Astrocyte of the spinal cord (primary cell): ENCODE measurements around the gene HAVCR1.

Source experiments
- DNase-seq: peaks from one replicate; pipeline ENCODE4 v3.0.0; 2011; ENCODE audit warnings: low read depth, low spot score
- H3K4me3 ChIP-seq: 2 replicates; pipeline ENCODE4 v1.5.1; 2011; ENCODE audit warnings: low read depth, mild to moderate bottlenecking, low read length, moderate library complexity
- in situ Hi-C: cut with HindIII; loops from 2 replicates; pipeline ENCODE4 v1.10.0; 2017; ENCODE audit warnings: low sequenced_read_pairs
- TF ChIP-seq, protein P1 (sequence below): IDR thresholded peaks from 2 replicates; pipeline ENCODE4 v1.5.1; 2012; ENCODE audit warnings: low read depth, mild to moderate bottlenecking, low read length, inconsistent platforms

Gene HAVCR1

DNA sequence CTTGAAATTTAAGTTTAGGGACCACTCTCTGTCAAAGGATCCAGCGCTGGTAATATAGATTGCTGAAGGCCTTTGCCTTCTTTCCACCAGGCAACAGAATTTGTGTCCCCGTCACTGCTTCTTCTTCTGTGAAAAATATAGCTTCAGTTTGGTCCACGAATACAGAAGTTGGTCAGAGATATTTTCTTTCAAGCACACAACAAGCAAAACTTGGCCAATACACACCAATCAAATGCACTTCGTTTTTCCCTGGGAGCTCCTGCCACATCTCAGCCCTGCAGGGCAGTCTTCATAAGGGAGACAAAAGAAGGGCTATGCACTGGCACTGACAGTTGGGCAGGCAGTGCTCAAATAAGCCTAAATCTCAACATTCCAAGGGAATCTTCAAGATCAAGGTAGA, 27.0 kb upstream of the HAVCR1 start:
- no peak for DNase-seq
- H3K4me3 ChIP-seq = no peak overlapping the region
- TF ChIP-seq, protein P1, sequence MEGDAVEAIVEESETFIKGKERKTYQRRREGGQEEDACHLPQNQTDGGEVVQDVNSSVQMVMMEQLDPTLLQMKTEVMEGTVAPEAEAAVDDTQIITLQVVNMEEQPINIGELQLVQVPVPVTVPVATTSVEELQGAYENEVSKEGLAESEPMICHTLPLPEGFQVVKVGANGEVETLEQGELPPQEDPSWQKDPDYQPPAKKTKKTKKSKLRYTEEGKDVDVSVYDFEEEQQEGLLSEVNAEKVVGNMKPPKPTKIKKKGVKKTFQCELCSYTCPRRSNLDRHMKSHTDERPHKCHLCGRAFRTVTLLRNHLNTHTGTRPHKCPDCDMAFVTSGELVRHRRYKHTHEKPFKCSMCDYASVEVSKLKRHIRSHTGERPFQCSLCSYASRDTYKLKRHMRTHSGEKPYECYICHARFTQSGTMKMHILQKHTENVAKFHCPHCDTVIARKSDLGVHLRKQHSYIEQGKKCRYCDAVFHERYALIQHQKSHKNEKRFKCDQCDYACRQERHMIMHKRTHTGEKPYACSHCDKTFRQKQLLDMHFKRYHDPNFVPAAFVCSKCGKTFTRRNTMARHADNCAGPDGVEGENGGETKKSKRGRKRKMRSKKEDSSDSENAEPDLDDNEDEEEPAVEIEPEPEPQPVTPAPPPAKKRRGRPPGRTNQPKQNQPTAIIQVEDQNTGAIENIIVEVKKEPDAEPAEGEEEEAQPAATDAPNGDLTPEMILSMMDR = no peak
- in situ Hi-C loops = no loop called here

DNA sequence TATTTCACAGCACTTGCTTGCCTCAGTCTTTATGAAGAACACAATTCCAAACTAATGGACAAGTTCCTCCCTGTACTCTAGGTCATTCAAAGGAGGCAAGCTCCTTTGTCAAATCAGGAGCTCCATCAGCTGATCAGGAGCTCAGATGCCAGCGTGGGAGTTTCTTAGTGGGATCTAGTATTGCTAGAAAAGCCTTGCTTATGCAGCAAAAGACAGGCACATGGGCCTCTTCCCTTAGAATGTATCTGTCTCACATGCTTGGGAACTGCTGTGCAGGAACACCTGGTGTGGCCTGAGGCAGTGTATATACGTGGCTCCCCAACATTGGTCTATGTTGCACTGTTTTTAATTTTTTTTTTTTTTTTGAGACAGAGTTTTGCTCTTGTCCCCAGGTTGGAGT, 21.4 kb upstream of the HAVCR1 start:
- in situ Hi-C loops = no loop called here
- DNase-seq = no peak
- TF ChIP-seq, protein P1 = no peak

DNA sequence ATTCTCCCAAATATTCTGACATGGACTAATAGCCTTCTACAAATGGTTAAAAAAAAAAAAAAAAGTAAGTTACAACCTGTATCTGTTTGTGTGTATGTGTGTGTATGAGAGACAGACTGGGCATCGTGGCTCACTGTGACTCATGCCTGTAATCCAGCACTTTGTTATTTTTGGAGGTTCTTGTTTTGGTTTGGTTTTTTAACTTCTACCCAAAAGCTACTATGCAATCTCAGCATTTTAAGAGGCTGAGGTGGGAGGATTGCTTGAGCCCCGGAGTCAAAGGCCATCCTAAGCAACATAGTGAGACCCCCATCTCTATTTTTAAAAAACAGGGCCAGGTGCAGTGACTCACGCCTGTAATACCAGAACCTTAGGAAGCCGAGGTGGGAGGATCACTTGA, 17.6 kb upstream of the HAVCR1 start:
- DNase-seq = peak; percentile 33
- TF ChIP-seq, protein P1 = no peak
- no peak overlapping the region for H3K4me3 ChIP-seq
- in situ Hi-C loops = no loop called here

More for the DNA sequence above, 21.4 kb upstream of the HAVCR1 start:
- no peak overlapping the region for H3K4me3 ChIP-seq

DNA sequence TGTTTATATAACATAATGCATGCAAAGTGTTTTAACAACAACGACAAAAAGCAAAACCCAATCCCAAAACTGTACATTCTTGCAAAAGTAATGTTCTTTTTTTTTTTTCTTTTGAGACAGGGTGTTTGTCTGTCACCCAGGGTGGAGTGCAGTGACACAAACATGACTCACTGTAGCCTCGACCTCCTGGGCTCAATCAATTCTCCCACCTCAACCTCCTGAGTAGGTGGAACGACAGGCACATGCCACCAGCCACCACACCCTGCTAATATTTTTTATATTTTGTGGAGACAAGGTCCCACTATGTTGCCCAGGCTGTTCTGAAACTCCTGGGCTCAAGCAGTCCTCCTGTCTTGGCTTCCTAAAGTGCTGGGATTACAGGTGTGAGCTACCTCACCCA, 13.6 kb upstream of the HAVCR1 start:
- in situ Hi-C loops = no loop called here
- TF ChIP-seq, protein P1 = no peak
- DNase-seq = no peak
- no peak overlapping the region for H3K4me3 ChIP-seq

DNA sequence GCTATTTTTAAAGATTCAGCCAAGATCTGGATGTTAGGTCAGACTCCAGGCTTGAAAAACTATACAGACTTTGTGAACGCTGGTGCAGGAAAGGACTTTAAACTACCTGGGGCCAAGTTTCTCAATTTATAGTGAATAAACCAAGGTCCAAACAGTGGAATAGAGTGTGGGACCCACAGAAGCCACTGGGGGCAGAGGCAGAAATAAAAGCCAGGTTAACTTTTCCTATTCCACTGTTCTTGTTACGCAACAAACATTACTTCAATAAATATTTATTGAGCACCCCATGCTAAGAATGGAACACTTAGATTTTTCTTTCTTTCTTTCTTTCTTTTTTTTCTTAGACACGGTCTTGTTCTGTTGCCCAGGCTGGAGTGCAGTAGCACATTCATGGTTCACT, 11.0 kb upstream of the HAVCR1 start:
- DNase-seq = no peak
- TF ChIP-seq, protein P1 = no peak
- no peak overlapping the region for H3K4me3 ChIP-seq
- in situ Hi-C loops = no loop called here

DNA sequence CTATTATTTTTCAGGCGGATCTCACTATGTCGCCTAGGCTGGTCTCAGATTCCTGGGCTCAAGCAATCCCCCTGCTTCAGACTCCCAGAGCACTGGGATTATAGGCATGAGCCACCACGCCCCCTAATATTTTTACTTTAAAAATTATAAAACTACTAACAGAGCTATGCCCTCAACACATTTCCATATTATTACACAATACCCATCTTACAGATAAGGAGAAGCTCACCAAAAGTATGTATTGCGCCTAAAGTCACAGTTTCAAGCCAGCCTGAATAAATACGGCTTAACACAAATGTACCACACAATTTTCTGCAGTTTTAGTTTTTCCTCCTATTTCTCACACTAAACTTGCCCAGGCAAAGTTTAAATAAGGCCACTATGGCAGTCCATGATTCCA, 9.9 kb upstream of the HAVCR1 start:
- DNase-seq = no peak
- H3K4me3 ChIP-seq = no peak overlapping the region
- in situ Hi-C loops = no loop called here
- TF ChIP-seq, protein P1 = no peak

DNA sequence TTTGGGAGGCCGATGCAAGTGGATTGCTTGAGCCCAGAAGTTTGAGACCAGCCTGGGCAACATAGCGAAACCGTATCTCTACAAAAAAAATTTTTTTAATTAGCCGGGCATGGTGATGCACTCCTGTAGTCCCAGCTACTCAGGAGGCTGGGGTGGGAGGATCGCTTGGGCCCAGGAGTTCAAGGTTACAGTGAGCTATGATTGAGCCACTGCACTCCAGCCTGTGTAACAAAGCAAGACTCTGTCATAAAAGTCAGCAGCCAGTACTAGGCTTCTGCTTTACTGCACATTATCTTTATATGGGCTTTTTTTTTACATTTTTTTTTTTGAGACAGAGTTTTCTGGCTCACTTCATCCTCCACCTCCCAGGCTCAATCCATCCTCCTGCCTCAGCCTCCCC, 9.4 kb upstream of the HAVCR1 start:
- H3K4me3 ChIP-seq = no peak overlapping the region
- TF ChIP-seq, protein P1 = no peak
- DNase-seq = no peak
- in situ Hi-C loops = no loop called here
